ENCODE data around the gene KDM1B.
"Not testable (repeated sequence)": the region's sequence is repeated elsewhere in the genome, so short reads cannot be mapped to it uniquely, and the experiment has no call there.

The KDM1B gene

GRCh38 chr6:18165751-18166150, 10.5 kb downstream of the KDM1B start:
- Histone ChIP-seq H3K4me1 (no peaks in the 10 kb centered on the region), H3K36me3 (peaks cover 3% of the 10 kb centered on the region; the same call in 1 of the 2 replicates), H3K9me3 (no peaks in the 10 kb centered on the region), H3K27me3 (no peaks in the 10 kb centered on the region), H3K4me3 (ENCODE audit: low read depth, low read length) (no peak overlapping the region)
- no peak for DNase-seq
- no peak for TF ChIP-seq CTCF (IDR thresholded peaks at IDR 0.05; ENCODE audit: low read depth, low read length)

- Histone ChIP-seq H3K36me3 (no peaks in the 10 kb centered on the region), H3K4me1 (no peaks in the 10 kb centered on the region), H3K9me3 (no peaks in the 10 kb centered on the region), H3K27me3 (no peaks in the 10 kb centered on the region), H3K4me3 (ENCODE audit: low read depth, low read length) (no peak overlapping the region)
- no peak for DNase-seq
- TF ChIP-seq CTCF (IDR thresholded peaks at IDR 0.05; ENCODE audit: low read depth, low read length): no peak
Measured at GRCh38 chr6:18166312-18167036, 11.3 kb downstream of the KDM1B start.

GRCh38 chr6:18168264-18168663, 13.0 kb downstream of the KDM1B start:
- Histone ChIP-seq H3K27me3 (no peaks in the 10 kb centered on the region), H3K4me1 (no peaks in the 10 kb centered on the region), H3K9me3 (no peaks in the 10 kb centered on the region), H3K4me3 (ENCODE audit: low read depth, low read length) (no peak overlapping the region), H3K36me3 (no peaks in the 10 kb centered on the region)
- DNase-seq: no peak
- no peak for TF ChIP-seq CTCF (IDR thresholded peaks at IDR 0.05; ENCODE audit: low read depth, low read length)

GRCh38 chr6:18171871-18172270, 16.6 kb downstream of the KDM1B start:
- DNase-seq: no peak
- no peaks in the 10 kb centered on the region for H3K9me3 ChIP-seq
- no peaks in the 10 kb centered on the region for H3K27me3 ChIP-seq
- H3K36me3 ChIP-seq: no peaks in the 10 kb centered on the region
- no peaks in the 10 kb centered on the region for H3K4me1 ChIP-seq
- H3K4me3 ChIP-seq (ENCODE audit: low read depth, low read length): no peak overlapping the region
- no peak for TF ChIP-seq CTCF (IDR thresholded peaks at IDR 0.05; ENCODE audit: low read depth, low read length)

GRCh38 chr6:18176198-18176597, 21.0 kb downstream of the KDM1B start:
- H3K36me3 ChIP-seq; H3K4me1 ChIP-seq; H3K4me3 ChIP-seq (ENCODE audit: low read depth, low read length); H3K27me3 ChIP-seq; H3K9me3 ChIP-seq; DNase-seq: not testable (repeated sequence)

GRCh38 chr6:18177286-18177965, 22.2 kb downstream of the KDM1B start:
- Histone ChIP-seq H3K4me1 (no peaks in the 10 kb centered on the region), H3K36me3 (no peaks in the 10 kb centered on the region), H3K27me3 (no peaks in the 10 kb centered on the region), H3K4me3 (ENCODE audit: low read depth, low read length) (no peak overlapping the region), H3K9me3 (no peaks in the 10 kb centered on the region)
- no peak for DNase-seq
- TF ChIP-seq CTCF (IDR thresholded peaks at IDR 0.05; ENCODE audit: low read depth, low read length): no peak

All from BE2C (cell line).